T-helper 1 cell treated with Interleukin-12 subunit alpha and Interleukin-12 subunit beta and Interleukin-4 antibody, amounts not matched to agents 30 μg/mL and 1 μg/mL, for 36 hours (primary cell): ENCODE results near the gene PLEK2.
"Not testable (repeated sequence)": the region's sequence is repeated elsewhere in the genome, so short reads cannot be mapped to it uniquely, and the experiment has no call there.

Experiments
- H3K27ac Mint-ChIP-seq: one replicate; pipeline ENCODE4 v1.8.0; 2021; ENCODE audit warnings: mild to moderate bottlenecking, mixed read lengths
- H3K27me3 Mint-ChIP-seq: one replicate; pipeline ENCODE4 v1.8.0; 2021; ENCODE audit warnings: low read depth, mixed read lengths
- H3K36me3 Mint-ChIP-seq: one replicate; pipeline ENCODE4 v1.8.0; 2021; ENCODE audit warnings: low read depth, mixed read lengths
- H3K4me1 Mint-ChIP-seq: one replicate; pipeline ENCODE4 v1.8.0; 2021; ENCODE audit warnings: low read depth, mixed read lengths
- H3K4me3 Mint-ChIP-seq: one replicate; pipeline ENCODE4 v1.8.0; 2021; ENCODE audit warnings: mild to moderate bottlenecking, moderate library complexity, mixed read lengths
- H3K9me3 Mint-ChIP-seq: one replicate; pipeline ENCODE4 v1.8.0; 2021; ENCODE audit warnings: mixed read lengths

Gene PLEK2, protein sequence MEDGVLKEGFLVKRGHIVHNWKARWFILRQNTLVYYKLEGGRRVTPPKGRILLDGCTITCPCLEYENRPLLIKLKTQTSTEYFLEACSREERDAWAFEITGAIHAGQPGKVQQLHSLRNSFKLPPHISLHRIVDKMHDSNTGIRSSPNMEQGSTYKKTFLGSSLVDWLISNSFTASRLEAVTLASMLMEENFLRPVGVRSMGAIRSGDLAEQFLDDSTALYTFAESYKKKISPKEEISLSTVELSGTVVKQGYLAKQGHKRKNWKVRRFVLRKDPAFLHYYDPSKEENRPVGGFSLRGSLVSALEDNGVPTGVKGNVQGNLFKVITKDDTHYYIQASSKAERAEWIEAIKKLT

DNA sequence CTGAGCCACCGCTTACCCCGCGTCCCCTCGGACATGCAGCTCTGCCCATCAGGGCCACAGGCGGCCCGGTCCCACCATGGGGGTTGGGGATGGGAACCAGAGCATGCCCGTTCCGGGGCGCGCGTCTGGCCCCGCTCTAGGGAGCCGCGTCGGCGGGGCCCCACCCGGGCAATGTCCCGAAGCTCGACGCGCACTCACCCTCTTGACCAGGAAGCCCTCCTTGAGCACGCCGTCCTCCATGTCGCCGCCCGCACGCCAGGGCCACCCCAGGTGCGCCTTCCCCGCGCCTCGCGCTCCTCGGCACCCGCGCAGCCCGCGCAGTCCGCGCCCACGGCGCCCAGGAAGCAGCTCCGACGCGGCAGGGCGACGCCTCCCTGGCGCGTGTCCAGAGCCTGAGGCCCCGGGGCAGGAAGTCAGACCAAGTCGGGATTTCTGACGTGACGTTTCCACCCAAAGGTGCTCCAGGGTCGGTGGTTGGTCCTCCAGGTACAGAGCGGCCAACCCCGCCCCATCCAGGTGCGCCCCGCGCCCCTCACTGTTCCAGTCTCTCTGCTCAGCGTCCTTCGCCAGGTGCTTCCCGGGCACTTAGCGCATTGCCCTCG is at the start of gene PLEK2:
PLEK2 (minus strand) TSS at position 346 of the 602 bp plus-strand sequence; CDS start at position 240, 106 bp downstream.
- H3K27ac Mint-ChIP-seq = no peak within 1 kb of the TSS
- H3K4me3 Mint-ChIP-seq = peak within 1 kb of the TSS; percentile 48
- H3K4me1 Mint-ChIP-seq = peaks cover 4% of the 10 kb centered on the region
- H3K27me3 Mint-ChIP-seq = peaks cover 15% of the 10 kb centered on the region
- H3K9me3 Mint-ChIP-seq = no peaks in the 10 kb centered on the region
- H3K36me3 Mint-ChIP-seq = no peaks in the 10 kb centered on the region

DNA sequence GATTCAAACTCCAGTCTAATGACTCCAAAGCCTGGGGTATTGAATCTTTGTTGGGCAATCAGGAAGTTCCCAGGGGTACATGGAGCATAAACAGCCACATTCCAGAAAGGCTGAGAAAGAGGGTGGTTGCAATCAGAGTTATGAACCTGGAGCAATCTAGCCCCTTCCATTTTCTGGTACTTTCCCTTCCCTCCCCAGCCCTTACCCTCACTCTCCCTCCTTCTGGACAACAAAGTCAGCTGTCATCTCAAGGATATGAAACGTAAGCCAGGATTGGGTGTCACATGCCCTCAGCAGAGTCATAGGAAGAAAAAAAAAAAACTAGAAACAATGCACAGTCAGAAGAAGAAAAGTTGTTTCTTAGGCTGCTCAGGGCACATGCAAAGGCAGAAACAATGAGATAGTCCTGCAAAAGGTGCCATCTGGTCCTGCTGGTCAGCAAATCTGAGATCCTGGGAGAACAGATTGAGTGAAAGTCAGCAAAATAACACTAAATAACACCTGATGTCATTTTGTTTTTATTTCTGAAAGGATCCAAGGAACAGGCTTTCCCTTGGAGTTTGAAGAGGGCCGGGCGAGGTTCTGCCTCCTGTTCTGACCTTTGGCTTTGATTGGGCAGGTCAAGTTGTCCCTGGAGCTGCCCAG is 49.5 kb upstream of the PLEK2 start:
- Mint-ChIP-seq H3K9me3 (no peaks in the 10 kb centered on the region), H3K27me3 (peaks cover 30% of the 10 kb centered on the region), H3K4me1 (peaks cover 9% of the 10 kb centered on the region), H3K4me3 (no peak overlapping the region), H3K36me3 (no peaks in the 10 kb centered on the region), H3K27ac (no peak overlapping the region)

DNA sequence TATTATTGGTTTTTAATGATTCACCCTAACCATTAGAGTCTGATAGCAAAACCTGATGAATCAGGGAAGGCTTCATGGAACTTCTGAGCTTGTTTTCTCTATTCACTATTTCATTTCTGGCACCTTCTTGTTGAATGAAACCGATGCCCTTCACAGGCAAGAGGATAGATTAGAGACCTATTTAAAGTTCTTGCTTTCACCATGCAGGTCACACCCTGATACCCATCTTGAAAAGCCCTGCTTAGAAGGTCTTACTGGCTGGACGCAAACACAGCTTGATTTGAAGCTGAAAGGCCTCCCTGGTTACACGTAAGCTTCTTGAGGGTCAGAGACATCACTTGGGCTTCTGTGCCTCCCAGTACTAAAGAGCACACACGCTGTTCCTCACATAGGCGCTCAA is 47.4 kb upstream of the PLEK2 start:
- Mint-ChIP-seq H3K27ac (no peak overlapping the region), H3K9me3 (no peaks in the 10 kb centered on the region), H3K4me1 (peaks cover 4% of the 10 kb centered on the region), H3K36me3 (no peaks in the 10 kb centered on the region), H3K4me3 (no peak overlapping the region), H3K27me3 (peaks cover 13% of the 10 kb centered on the region)

DNA sequence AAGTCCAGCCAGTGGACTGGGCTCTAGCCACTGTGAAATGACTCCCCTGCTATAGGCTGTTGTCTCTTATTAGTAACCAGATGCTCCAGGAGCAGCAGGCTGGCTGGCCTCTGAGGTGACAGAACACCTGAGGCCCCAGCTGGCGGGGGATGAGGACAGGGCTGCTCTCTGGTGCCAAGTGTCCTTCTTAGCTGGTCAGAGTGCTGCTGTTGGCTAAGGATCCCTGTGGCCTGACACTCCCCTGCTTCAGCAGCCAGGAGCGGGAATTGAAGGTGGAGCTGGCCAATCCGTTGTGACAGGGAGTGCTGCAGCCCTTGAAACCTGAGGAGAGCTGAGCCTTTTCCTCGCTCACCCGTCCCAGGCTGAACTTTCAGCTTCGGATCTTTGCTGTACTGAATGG is 45.8 kb upstream of the PLEK2 start:
- Mint-ChIP-seq H3K36me3 (no peaks in the 10 kb centered on the region), H3K4me3 (no peak overlapping the region), H3K4me1 (peaks cover 3% of the 10 kb centered on the region), H3K27me3 (peaks cover 8% of the 10 kb centered on the region), H3K27ac (no peak overlapping the region), H3K9me3 (no peaks in the 10 kb centered on the region)

DNA sequence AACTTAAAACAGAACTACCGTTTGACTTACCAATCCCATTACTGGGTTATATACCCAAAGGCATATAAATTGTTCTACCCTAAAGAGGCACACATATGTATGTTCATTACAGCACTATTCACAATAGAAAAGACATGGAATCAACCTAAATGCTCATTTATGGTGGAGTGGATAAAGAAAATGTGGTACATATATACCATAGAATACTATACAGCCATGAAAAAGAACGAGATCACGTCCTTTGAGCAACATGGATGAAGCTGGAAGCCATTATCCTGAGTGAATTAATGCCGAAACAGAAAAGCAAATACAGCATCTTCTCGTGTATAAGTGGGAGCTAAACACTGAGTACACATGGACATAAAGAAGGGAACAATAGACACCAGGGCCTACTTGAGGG is 44.8 kb upstream of the PLEK2 start:
- H3K27me3 Mint-ChIP-seq = peaks cover 8% of the 10 kb centered on the region
- no peaks in the 10 kb centered on the region for H3K4me1 Mint-ChIP-seq
- no peak overlapping the region for H3K4me3 Mint-ChIP-seq
- H3K36me3 Mint-ChIP-seq = no peaks in the 10 kb centered on the region
- no peaks in the 10 kb centered on the region for H3K9me3 Mint-ChIP-seq
- H3K27ac Mint-ChIP-seq = no peak overlapping the region

DNA sequence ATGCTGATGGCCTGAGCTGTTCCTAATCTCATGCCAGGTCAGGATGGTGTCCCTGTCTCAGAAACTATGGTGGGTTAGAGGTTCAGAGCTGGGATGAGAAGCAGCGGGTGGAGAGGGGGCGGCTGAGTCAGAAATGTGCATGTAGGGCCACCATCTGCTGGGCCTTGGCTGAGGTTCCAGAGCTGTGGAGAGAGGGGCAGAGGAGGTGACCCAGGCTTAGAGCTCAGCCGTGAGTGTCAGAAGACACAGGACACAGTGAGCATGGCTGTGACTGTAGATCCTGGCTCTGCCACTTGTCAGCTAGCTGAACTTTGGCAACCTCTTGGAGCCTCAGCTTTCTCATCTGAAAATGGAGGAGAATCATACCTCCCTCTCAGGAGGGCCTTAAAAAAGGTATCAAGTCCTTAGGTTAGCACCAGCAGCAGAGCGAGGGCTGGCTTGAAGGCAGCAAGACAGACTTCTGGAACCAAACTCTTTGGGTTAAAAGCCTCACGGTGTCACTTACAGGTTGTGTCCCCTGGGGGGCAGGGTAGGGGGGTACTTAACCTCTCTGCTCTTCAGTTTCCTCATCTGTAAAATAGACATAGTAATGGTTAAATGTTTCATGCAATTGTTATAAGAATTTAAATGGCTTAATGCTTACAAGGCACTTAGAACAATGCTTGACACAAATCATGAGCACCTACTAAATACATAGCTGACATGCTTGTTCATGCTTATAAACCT is 41.8 kb upstream of the PLEK2 start:
- H3K4me1 Mint-ChIP-seq = no peaks in the 10 kb centered on the region
- no peak overlapping the region for H3K4me3 Mint-ChIP-seq
- H3K27me3 Mint-ChIP-seq = peaks cover 3% of the 10 kb centered on the region
- H3K27ac Mint-ChIP-seq = no peak overlapping the region
- H3K36me3 Mint-ChIP-seq = no peaks in the 10 kb centered on the region
- no peaks in the 10 kb centered on the region for H3K9me3 Mint-ChIP-seq

DNA sequence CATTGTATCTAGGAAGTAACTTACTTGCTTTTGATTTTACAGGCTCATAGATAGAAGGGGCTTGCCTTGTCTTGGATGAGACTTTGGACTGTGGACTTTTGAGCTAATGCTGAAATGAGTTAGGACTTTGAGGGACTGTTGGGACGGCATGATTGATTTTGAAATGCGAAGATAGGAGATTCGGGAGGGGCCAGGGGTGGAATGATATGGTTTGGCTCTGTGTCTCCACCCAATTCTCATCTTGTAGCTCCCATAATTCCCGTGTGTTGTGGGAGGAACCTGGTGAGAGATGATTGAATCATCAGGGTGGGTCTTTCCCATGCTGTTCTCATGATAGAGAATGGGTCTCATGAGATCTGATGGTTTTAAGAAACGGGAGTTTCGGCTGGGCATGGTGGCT is 39.7 kb upstream of the PLEK2 start:
- H3K4me3 Mint-ChIP-seq, H3K27ac Mint-ChIP-seq, H3K4me1 Mint-ChIP-seq, H3K36me3 Mint-ChIP-seq, H3K9me3 Mint-ChIP-seq, H3K27me3 Mint-ChIP-seq: not testable (repeated sequence)

DNA sequence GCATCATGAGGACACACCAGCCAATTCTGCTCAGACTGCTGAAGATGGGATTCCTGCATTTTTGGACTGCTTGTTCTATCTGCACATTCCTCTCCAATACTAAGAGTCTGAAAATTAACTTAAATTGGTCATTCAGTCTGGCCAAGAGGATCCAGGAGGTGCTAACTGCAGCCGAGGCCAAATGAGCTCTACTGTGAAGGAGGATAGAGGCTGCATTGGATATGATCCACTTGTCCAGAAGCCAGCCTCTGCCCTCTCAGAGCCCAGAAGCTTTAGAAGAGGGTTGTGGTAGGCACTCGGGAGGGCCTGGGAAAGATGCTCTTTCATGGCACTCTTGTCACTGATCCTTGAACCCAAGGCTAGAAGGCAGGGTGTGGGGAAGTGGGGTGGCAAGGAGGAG is 37.1 kb upstream of the PLEK2 start:
- no peak overlapping the region for H3K4me3 Mint-ChIP-seq
- H3K9me3 Mint-ChIP-seq = no peaks in the 10 kb centered on the region
- H3K27me3 Mint-ChIP-seq = peaks cover 6% of the 10 kb centered on the region
- no peaks in the 10 kb centered on the region for H3K36me3 Mint-ChIP-seq
- H3K4me1 Mint-ChIP-seq = no peaks in the 10 kb centered on the region
- H3K27ac Mint-ChIP-seq = no peak overlapping the region

DNA sequence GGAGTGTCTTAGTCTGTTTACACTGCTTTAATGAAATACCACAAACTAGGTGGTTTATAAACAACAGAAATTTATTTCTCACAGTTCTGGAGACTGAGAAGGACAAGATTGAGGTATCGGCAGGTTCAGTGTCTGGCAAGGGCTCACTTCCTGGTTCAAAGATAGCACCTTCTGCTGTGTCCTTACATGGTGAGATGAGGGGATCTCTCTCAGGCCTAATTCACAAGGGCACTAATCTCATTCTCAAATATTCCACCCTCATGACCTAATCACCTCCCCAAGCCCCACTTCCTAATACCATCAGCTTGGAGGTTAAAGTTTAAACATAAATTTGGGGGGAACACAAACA is 35.0 kb upstream of the PLEK2 start:
- Mint-ChIP-seq H3K4me3 (no peak overlapping the region), H3K36me3 (no peaks in the 10 kb centered on the region), H3K9me3 (no peaks in the 10 kb centered on the region), H3K27me3 (peaks cover 22% of the 10 kb centered on the region), H3K27ac (no peak overlapping the region), H3K4me1 (no peaks in the 10 kb centered on the region)

DNA sequence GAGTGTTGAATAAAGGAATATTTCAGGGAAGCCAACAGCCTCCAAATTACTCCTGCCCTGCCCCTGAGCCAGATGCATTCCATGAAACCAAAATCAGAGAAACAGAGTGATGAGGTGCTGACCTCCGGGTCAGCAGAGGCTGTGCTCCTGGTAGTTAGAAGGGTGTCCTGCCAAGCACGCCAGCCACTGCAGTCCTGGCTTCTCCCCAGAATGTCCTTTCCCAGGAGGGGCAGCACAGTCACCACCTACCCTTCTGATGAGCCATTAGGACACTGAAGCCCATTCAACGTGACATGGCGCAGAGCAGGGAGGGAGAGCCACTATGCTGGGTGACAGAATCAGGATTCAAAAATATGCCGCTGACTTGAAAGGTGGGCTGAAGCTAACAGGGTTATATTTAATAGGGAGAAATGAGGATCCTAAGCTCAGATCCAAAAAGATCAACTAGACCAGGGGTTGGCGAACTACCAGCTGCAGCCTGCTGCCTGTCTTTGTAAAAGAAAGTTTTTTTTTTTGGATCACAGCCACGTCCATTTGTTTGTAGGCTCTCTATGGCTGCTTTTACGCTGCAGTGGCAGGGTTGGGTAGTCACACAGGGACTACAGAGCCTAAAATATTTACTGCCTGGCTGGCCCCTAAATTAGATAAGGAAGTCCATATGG is 34.5 kb upstream of the PLEK2 start:
- Mint-ChIP-seq H3K27ac (no peak overlapping the region), H3K27me3 (peaks cover 22% of the 10 kb centered on the region), H3K9me3 (no peaks in the 10 kb centered on the region), H3K36me3 (no peaks in the 10 kb centered on the region), H3K4me1 (no peaks in the 10 kb centered on the region), H3K4me3 (no peak overlapping the region)

DNA sequence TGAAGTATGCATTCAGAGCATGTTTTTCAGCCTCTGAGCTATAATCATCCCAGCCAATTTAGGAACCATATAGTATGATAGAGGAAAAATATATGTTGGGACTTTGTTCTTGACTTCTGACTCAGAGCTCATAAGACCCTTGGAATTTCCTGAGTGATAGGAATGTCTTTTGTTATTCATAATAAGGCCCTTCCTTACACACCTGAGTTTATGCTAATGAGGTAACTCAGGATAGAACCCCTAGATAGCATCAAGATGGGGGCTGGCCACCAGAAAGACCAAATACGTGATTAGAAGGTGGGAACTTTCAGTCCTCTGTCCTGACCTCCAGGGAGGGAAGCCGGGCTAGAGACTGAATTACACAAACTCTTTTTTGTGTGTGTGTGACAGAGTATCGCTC is 32.4 kb upstream of the PLEK2 start:
- no peaks in the 10 kb centered on the region for H3K9me3 Mint-ChIP-seq
- H3K4me1 Mint-ChIP-seq = no peaks in the 10 kb centered on the region
- no peak overlapping the region for H3K4me3 Mint-ChIP-seq
- no peaks in the 10 kb centered on the region for H3K36me3 Mint-ChIP-seq
- peaks cover 22% of the 10 kb centered on the region for H3K27me3 Mint-ChIP-seq
- H3K27ac Mint-ChIP-seq = no peak overlapping the region

DNA sequence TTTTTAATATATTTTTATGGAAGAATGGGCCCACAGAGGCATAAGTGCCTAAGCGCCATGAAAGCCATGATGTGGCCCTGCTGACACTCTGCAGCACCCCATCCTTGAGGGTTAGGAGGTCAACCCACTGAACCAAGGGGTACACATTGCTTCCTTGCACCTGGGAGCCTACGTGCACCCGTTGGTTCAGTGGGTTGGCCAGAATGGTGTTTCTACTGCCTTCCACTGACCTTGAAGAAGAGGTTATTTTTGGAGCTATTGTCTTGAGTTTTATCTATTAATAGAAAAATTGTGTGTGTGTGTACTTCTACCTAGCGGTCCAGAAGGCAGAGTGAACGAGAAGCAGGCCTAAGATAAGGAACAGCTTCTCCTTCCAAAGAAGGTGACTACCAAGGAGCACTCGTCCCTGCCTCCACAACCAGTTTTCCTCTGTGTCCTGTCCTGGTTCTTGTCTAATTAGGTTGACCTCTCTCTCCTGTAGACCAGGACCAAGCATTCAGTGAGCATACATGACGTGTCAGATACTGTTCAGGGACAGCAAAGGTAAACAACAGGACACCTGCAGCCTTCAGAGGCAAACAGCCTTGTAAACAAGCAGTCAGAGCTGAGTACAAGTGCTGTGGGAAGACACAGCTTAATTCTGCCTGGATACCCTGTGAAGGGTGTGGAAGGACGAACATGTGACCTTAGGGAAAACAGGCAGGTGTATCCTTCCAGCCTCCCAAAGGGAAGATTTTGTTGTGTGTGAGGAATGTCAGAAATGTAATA is 30.4 kb upstream of the PLEK2 start:
- Mint-ChIP-seq H3K27me3 (peaks cover 30% of the 10 kb centered on the region), H3K27ac (no peak overlapping the region), H3K36me3 (no peaks in the 10 kb centered on the region), H3K4me3 (no peak overlapping the region), H3K9me3 (no peaks in the 10 kb centered on the region), H3K4me1 (no peaks in the 10 kb centered on the region)

DNA sequence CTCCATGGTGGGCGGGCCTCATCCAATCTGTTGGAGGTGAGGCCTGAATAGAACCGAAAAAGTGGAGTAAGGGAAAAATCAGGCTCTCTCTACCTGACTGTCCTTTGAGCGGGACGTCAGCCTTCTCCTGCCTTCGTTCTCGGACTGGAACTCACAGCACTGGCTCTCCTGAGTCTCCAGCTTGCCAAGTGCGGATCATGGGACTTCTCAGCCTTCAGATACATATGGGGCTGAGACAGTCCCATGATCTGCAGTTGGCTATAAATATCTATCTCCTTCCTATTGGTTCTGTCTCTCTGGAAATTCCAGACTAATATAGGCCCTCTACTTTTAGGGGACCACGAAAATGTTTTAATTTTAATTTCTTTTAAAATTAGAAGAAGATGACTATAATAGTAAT is 29.7 kb upstream of the PLEK2 start:
- H3K27me3 Mint-ChIP-seq = peaks cover 34% of the 10 kb centered on the region
- no peak overlapping the region for H3K4me3 Mint-ChIP-seq
- H3K27ac Mint-ChIP-seq = no peak overlapping the region
- H3K4me1 Mint-ChIP-seq = no peaks in the 10 kb centered on the region
- no peaks in the 10 kb centered on the region for H3K36me3 Mint-ChIP-seq
- no peaks in the 10 kb centered on the region for H3K9me3 Mint-ChIP-seq

DNA sequence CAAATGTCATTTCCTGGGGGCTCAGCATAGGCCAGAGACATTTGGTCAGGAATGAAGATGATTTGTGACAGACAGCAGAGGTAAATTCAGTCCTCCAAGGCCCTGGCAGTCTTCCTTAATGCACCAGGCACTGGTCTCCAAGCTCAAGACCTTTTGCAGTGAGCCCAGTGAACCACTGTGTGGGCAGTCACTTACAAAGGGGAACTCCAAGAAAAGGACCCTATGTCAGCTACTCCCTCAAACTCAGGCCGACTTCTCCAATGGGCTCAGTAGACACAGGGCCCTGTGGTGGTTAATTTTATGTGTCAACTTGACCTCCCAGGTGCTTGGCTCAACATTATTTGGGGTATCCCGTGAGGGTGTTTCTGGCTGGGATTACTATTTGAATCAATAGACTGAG is 29.3 kb upstream of the PLEK2 start:
- peaks cover 34% of the 10 kb centered on the region for H3K27me3 Mint-ChIP-seq
- H3K36me3 Mint-ChIP-seq = no peaks in the 10 kb centered on the region
- H3K4me1 Mint-ChIP-seq = no peaks in the 10 kb centered on the region
- no peaks in the 10 kb centered on the region for H3K9me3 Mint-ChIP-seq
- no peak overlapping the region for H3K4me3 Mint-ChIP-seq
- no peak overlapping the region for H3K27ac Mint-ChIP-seq
